Measurements from ENCODE around the gene HORMAD1. TPM values are rescaled to one million over a fixed set of nuclear protein-coding genes. Genes with fewer than 3 reads are reported as not detected.
"Not testable (repeated sequence)": the region's sequence is repeated elsewhere in the genome, so short reads cannot be mapped to it uniquely, and the experiment has no call there.

Gene HORMAD1
- total RNA-seq, 1 donor from 2014 or later: not detected

DNA sequence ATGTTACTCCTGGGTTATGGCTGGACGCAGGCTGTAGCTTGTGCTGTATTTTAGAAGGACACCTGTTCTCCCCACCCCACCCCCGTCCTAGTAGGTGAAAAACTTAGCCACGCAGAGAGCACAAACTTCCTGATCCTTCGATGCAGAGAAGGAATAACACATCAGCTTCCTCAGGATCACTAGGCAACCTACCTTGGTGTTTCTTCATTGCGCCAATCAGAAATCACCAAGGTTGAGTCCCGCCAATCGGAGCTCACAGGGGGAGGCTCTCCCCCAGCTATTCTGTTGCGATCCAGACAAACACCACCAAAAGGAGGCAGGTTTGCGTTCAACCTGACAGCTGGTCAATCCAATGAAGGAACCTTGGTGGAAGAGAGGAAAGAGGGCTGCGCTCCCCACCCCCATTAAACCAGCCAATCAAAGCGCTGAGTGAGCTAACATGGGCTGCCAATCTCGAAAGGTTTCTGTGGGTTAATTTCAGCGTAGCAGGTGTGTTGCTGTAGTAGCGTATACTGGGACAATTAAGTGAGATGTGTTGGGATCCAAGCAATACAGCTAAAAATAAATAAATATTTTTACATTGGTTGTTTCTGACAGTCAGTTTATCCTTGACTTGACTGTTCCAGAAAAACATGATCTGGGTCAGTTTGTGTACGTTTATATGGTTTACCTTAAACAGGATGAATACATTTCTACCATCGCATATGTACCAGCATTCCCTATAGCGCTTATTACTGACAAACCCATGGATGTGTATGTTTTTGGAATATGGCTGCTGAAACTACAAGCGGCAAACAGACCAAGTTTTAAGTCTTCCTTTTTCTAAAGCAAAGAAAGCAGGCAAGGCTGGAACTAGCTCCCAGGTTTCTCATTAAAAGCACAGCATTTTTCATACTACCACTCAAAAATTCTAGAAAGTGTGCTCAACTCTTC, 23.4 kb downstream of the HORMAD1 start, which contains the start of gene GOLPH3L:
Gene GOLPH3L (minus strand): TSS at position 160 of the 933 bp plus-strand sequence. CDS start 2,316 bp downstream, outside the sequence.
- peak; percentile 99 for DNase-seq (ENCODE audit: low read depth)

DNA sequence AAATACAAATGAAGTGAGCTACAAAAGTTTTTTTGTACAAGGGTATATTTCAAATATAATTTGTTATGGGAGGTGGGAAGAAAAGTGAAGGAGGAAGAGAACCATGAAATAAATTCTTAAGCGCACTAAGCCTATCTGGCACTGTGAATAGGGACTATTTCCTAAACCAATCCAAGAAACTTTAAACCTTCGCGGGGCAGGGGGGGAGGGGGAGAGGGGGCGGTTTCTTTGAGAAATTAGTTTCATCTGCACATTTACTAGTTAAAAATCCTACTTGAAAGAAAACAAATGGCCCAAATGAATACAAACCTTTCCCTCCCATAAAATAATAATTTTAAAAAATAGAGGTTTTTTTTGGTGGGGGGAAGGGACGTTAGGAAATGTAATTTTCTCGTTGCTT, 24.1 kb downstream of the HORMAD1 start:
- no peak for DNase-seq (ENCODE audit: low read depth)

GRCh38 chr1:150696162-150696561, 24.5 kb downstream of the HORMAD1 start:
- no peak for DNase-seq (ENCODE audit: low read depth)

DNA sequence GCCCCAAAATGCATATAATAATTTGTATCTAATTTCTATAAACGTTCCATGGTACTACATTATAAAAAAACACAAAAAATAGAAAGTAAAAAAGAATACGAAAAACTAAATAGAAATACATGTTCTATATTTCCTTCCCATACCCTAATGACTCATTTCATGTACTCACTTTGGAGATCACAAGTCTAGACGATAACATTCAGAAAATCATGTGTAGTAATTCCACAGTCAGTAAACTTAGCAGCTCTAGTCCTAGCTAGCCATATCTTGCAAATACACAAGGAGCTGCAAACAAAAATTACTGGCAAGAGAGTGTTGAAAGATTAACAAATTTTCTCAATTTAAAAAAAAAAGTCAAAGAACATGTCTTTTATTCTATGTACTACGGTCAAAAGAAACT, 25.1 kb downstream of the HORMAD1 start:
- no peak for DNase-seq (ENCODE audit: low read depth)

GRCh38 chr1:150692720-150693119, 28.0 kb downstream of the HORMAD1 start:
- DNase-seq (ENCODE audit: low read depth): no peak

DNA sequence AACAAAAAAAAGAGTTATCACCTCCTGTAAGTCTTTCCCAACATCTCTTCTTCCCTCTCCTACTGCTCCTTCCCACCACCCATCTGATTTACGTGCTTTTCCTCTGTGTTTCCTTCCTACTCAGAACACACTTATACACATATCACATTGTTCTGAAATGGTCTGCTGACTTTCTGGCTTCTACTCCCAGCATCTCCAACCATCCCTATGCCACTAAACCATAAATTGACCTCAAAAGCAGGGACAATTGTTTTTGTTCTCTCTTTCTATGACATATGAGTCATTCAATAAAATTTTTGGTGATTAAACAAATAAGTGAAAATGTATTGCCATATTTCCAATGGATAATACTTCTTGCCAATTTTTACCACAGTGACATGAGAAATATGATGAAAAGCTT, 31.9 kb downstream of the HORMAD1 start:
- DNase-seq (ENCODE audit: low read depth): no peak

- no peak for DNase-seq (ENCODE audit: low read depth)
These were observed 34.4 kb downstream of the HORMAD1 start for GRCh38 chr1:150686275-150686674.

GRCh38 chr1:150683914-150684313, 36.8 kb downstream of the HORMAD1 start:
- no peak for DNase-seq (ENCODE audit: low read depth)

DNA sequence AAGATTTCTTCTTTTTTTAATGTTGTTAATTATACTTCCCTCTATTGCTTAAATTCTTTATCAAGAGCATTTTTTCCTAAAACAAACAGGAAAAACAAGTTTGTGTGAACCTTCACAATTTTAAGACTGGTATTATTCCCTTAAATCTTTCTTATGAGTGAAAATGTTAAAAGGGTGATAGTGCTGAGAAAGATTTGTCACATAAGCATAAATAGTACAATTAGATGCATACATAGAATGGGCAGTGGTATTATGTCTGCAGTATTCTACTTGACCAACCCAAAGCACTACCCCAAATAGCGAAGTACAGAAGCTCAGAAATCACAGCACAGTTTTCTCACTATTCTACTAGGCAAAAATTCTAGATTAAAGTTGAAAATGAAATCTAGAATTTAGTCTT, 41.7 kb downstream of the HORMAD1 start:
- DNase-seq (ENCODE audit: low read depth): no peak

- DNase-seq (ENCODE audit: low read depth): no peak
These were observed 45.8 kb downstream of the HORMAD1 start for GRCh38 chr1:150674881-150675280.

DNA sequence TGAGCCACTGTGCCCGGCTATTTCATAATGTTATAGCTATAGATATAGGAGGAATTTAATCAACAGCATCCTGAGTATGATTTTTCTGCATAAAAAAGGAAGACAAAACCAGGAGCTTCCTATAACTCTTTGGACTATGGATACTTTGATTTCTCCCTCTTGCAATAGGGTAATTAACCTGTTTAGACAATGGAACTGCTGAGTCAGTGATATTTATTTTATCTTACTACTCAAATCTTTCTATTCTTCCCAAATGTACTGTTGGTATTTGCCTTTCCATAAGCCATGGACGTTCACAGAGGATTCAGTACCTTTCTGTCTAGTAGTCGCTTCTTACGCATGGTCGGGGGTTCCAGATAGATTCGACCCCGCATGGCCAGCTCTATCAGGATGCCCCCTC, 57.4 kb downstream of the HORMAD1 start:
- DNase-seq (ENCODE audit: low read depth): no peak

GRCh38 chr1:150662811-150663210, 57.9 kb downstream of the HORMAD1 start:
- no peak for DNase-seq (ENCODE audit: low read depth)

DNA sequence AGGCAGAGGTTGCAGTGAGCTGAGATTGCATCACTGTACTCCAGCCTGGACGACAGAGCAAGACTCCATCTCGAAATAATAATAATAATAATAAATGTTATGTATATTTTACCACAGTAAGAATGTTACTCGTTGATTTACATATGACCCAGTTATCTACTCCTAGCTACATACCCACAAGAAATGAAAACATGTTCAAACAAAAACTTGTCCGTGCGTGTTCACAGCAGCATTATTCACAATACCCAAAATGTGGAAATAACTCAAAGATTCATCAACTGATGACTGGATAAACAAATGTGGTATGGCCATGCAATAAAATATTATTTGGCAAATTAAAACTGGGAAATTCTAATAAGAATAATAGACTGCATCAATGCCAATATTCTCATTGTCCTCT, 59.5 kb downstream of the HORMAD1 start:
- DNase-seq (ENCODE audit: low read depth): no peak

DNA sequence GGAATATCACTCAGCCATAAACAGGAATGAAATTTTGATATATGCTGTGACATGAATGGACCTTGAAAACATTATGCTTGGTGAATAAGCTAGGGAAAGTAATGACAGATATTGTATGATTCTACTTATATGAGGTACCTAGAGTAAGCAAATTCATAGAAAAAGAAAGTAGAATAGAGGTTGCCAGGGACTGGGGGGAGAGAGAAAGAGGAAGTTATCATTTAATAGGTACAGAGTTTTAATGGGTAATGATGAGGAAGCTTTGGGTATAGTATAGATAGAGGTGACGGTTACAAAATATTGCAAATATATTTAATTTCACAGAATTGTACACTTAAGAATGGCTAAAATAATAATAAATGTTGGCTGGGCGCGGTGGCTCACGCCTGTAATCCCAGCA, 60.1 kb downstream of the HORMAD1 start:
- no peak for DNase-seq (ENCODE audit: low read depth)

GRCh38 chr1:150657064-150657463, 63.6 kb downstream of the HORMAD1 start:
- not testable (repeated sequence) for DNase-seq (ENCODE audit: low read depth)

GRCh38 chr1:150654635-150655034, 66.1 kb downstream of the HORMAD1 start:
- DNase-seq (ENCODE audit: low read depth): not testable (repeated sequence)

- DNase-seq (ENCODE audit: low read depth): peak; percentile 41
These were observed 70.5 kb downstream of the HORMAD1 start for GRCh38 chr1:150650193-150650592.

- DNase-seq (ENCODE audit: low read depth): no peak
These were observed 71.1 kb downstream of the HORMAD1 start for GRCh38 chr1:150649441-150650075.

Other genes starting within 250 kb of the HORMAD1 start
- gene TARS2, start 233.5 kb downstream of the HORMAD1 start, total RNA-seq: 16.0 and 20.5 TPM in 2 replicates
- 0.35 and 0.60 TPM in 2 replicates for gene ECM1, start 212.8 kb downstream of the HORMAD1 start, total RNA-seq
- gene FALEC, start 205.1 kb downstream of the HORMAD1 start, total RNA-seq: not detected in 2 replicates
- gene ADAMTSL4, start 171.5 kb downstream of the HORMAD1 start, total RNA-seq: 1.4 and 7.4 TPM in 2 replicates
- gene MCL1, start 141.3 kb downstream of the HORMAD1 start, total RNA-seq: 250 and 364 TPM in 2 replicates
- 109 and 232 TPM in 2 replicates for gene ENSA, start 91.3 kb downstream of the HORMAD1 start, total RNA-seq
- 13.4 and 28.2 TPM in 2 replicates for gene GOLPH3L, start 23.7 kb downstream of the HORMAD1 start, total RNA-seq
- 39.5 and 77.3 TPM in 2 replicates for gene CTSS, start 44.9 kb upstream of the HORMAD1 start, total RNA-seq
- gene CTSK, start 87.4 kb upstream of the HORMAD1 start, total RNA-seq: 0.52 and 1.7 TPM in 2 replicates
- 33.2 and 65.6 TPM in 2 replicates for gene ARNT, start 155.7 kb upstream of the HORMAD1 start, total RNA-seq
- gene CTXND2, start 166.2 kb upstream of the HORMAD1 start, total RNA-seq: not detected in 2 replicates
- 33.0 and 51.1 TPM in 2 replicates for gene SETDB1, start 205.5 kb upstream of the HORMAD1 start, total RNA-seq

Measured in renal cortical epithelial cell (primary cell).